H1 (cell line): Measurements from ENCODE around the gene ABHD6.

Experiments
- BRCA1 ChIP-seq: IDR thresholded peaks from 2 replicates; pipeline ENCODE4 v1.6.1; 2012; ENCODE audit warnings: low read depth, low read length, improper control_type of control experiment
- EP300 ChIP-seq, 2 experiments: IDR thresholded peaks; 1 replicate in 1 of 2; 2 replicates in 1 of 2; pipeline ENCODE4 v1.6.1; 2011 to 2012; ENCODE audit warnings: low read depth in 2 of 2, low read length in 2 of 2, mild to moderate bottlenecking in 2 of 2, borderline replicate concordance in 1 of 2, inconsistent platforms in 1 of 2, moderate library complexity in 1 of 2

GRCh38 chr3:58317811-58318210, 80.2 kb downstream of the ABHD6 start:
- TF ChIP-seq BRCA1, result no peak
- TF ChIP-seq EP300 (IDR thresholded peaks at IDR 0.05; ENCODE audit: borderline replicate concordance in 1 of 2, low read depth in 2 of 2, low read length in 2 of 2), result no peak
